Activated B cell treated with CpG ODN at 0.5 μM for 24 hours (primary cell): ENCODE results near the gene TLR8. TPM values are rescaled to one million over a fixed set of nuclear protein-coding genes. Genes with fewer than 3 reads are reported as not detected.

ENCODE experiments used
- ATAC-seq: fragments of 200-7000 bp; cut with Tn5 transposase; one replicate; pipeline ENCODE4 v1.10.0; 2021; ENCODE audit warnings: low read depth, mild to moderate bottlenecking, moderate library complexity
- CTCF ChIA-PET: fragments of 350-600 bp; sonication (Branson Sonifier 250); formaldehyde crosslinking; loops from one replicate; lab custom pipeline; 2021; ENCODE audit warnings: antibody characterized with exemption; lab: Charles Lee
- POLR2A ChIA-PET: fragments of 350-600 bp; sonication (Branson Sonifier 250); formaldehyde crosslinking; loops from one replicate; lab custom pipeline; 2021; ENCODE audit warnings: antibody characterized with exemption; lab: Charles Lee
- DNase-seq: peaks from one replicate; pipeline ENCODE4 v3.0.0; 2022
- H3K27ac Mint-ChIP-seq: one replicate; pipeline ENCODE4 v1.8.0; 2020; ENCODE audit warnings: mixed read lengths
- H3K27me3 Mint-ChIP-seq: one replicate; pipeline ENCODE4 v1.8.0; 2021; ENCODE audit warnings: mixed read lengths
- H3K36me3 Mint-ChIP-seq: one replicate; pipeline ENCODE4 v1.8.0; 2021; ENCODE audit warnings: low read depth, mixed read lengths
- H3K4me1 Mint-ChIP-seq: one replicate; pipeline ENCODE4 v1.8.0; 2021; ENCODE audit warnings: mixed read lengths
- H3K4me3 Mint-ChIP-seq: one replicate; pipeline ENCODE4 v1.8.0; 2020; ENCODE audit warnings: mild to moderate bottlenecking, mixed read lengths
- H3K9me3 Mint-ChIP-seq: one replicate; pipeline ENCODE4 v1.8.0; 2020; ENCODE audit warnings: mixed read lengths
- intact Hi-C: fragments of 100-400 bp; cut with micrococcal nuclease; formaldehyde crosslinking; loops from one replicate; pipeline ENCODE4 v1.15.1; 2024
- total RNA-seq: library from RNA; stranded (reverse); gene quantifications from 2 replicates; pipeline ENCODE4 v1.2.3, GENCODE V29; 2022
- TF ChIP-seq, protein P1 (sequence below): fragments of 200-600 bp; IDR thresholded peaks from one replicate; pipeline ENCODE4 v1.8.0; 2022; ENCODE audit warnings: antibody characterized with exemption, mild to moderate bottlenecking

Gene TLR8
- 0.20 and 0.22 TPM in 2 replicates for total RNA-seq

DNA sequence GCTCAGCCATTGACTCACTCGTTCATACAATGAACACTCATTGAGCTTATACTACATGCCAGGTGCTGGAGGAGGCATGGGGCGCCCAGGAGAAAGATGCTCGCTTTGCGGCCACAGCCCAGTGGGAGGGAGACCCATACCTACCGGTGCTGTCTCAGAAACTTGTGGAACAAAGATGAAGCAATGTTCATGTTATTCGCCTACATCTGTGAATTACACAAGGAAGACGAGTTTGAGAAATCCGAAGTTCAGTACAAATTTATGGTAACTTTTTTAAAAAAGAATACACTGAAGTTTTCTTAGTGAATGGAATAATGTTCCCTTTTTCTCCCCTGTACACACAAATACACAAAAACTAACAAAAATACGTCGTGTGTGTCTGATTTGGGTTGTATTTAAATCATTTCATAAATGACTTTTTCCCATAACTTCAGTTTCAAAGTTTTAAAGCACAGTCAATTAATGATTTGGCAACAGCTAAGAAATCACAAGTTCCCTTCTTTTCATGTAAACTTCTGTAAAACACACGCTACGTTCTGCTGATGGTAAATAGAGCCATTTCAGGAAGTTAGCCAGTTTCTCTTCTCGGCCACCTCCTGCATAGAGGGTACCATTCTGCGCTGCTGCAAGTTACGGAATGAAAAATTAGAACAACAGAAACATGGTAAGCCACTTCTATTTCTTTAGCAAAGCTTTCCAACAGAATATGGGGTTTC lies at the start of gene TLR8:
TLR8 (plus strand) TSS at position 575 of the 716 bp plus-strand sequence; CDS start at position 662, 87 bp downstream.
- CTCF ChIA-PET, result no interaction called here
- DNase-seq (no peak), ATAC-seq (no peak)
- Mint-ChIP-seq H3K9me3 (no peaks in the 10 kb centered on the region), H3K36me3 (no peaks in the 10 kb centered on the region), H3K27me3 (no peaks in the 10 kb centered on the region), H3K27ac (no peak within 1 kb of the TSS), H3K4me1 (peaks cover 8% of the 10 kb centered on the region), H3K4me3 (no peak within 1 kb of the TSS)
- TF ChIP-seq, protein P1, sequence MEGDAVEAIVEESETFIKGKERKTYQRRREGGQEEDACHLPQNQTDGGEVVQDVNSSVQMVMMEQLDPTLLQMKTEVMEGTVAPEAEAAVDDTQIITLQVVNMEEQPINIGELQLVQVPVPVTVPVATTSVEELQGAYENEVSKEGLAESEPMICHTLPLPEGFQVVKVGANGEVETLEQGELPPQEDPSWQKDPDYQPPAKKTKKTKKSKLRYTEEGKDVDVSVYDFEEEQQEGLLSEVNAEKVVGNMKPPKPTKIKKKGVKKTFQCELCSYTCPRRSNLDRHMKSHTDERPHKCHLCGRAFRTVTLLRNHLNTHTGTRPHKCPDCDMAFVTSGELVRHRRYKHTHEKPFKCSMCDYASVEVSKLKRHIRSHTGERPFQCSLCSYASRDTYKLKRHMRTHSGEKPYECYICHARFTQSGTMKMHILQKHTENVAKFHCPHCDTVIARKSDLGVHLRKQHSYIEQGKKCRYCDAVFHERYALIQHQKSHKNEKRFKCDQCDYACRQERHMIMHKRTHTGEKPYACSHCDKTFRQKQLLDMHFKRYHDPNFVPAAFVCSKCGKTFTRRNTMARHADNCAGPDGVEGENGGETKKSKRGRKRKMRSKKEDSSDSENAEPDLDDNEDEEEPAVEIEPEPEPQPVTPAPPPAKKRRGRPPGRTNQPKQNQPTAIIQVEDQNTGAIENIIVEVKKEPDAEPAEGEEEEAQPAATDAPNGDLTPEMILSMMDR, result no peak
- intact Hi-C loops, result no loop called here
- POLR2A ChIA-PET, result no interaction called here

DNA sequence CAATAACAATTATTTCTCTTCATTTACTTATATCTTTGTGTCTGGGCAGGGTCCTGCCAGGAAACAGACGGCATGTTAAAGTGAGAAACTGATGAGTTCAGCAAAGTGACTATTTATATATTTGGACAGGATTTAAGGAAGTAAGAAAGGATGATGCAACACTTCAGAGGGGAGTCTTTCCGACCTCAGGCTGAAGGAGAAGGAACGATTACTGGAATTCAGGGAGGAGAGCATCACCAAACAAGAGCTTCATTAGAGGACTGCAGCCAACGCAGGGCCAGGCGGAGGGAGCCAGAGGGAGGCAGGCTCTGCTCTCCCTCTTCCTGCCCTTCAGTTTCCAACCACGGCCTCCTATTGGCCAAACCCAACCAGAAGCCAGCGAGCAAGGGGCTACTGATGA lies 41.1 kb upstream of the TLR8 start:
- TF ChIP-seq, protein P1, result no peak
- ATAC-seq (no peak), DNase-seq (no peak)
- peaks cover 44% of the 10 kb centered on the region for H3K4me1 Mint-ChIP-seq
- no peaks in the 10 kb centered on the region for H3K27me3 Mint-ChIP-seq
- H3K9me3 Mint-ChIP-seq, result no peaks in the 10 kb centered on the region
- H3K36me3 Mint-ChIP-seq, result peaks cover 1% of the 10 kb centered on the region
- POLR2A ChIA-PET, result no interaction called here
- H3K27ac Mint-ChIP-seq, result peak overlapping the region; percentile 50
- CTCF ChIA-PET, result no interaction called here
- peak overlapping the region; percentile 32 for H3K4me3 Mint-ChIP-seq
- intact Hi-C loops, result no loop called here

DNA sequence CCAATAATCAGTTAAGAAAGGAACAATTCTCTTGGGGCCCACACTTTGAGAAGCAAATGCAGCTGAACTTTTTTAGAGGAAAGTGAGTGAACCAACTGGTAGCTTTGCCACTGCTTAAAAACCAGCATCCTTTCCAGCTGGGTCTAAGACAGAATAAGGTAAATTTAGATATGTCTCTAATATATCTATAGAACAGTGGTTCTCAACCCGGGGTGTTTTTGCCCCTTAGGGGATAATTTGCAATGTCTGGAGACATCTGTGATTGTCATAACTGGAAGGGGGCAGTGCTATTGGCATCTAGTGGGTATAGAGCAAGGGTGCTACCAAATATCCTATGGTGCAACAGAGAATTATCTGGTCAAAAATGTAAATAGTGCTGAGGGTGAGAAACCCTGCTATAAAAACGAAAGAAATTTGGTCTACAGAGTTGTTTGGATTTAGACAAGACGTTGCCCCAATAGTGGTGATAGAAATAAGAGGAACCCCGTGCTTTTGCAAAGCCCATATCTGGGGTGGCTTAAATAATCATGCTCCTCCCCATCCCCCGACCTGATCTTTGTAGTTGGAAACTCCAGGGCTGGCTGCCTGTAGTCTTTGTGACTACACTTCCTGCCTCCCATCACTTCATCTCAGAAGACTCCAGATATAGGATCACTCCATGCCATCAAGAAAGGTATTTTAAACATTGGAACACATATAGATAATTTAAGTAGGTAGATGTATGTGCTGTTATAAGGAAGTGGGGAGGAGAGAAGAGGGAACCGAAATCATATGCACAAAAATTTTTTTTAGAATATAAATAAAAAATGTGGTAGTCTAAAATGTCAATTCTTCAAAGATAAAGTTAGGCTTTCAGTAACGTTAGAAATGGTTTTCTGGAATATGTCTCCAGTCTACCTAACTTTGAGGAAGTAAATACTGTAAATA lies 39.7 kb upstream of the TLR8 start, which contains the start of gene TLR7:
TLR7 (plus strand) TSS at position 622 of the 927 bp plus-strand sequence. CDS start 507 bp downstream, outside the sequence.
- ATAC-seq, result peak; percentile 51
- no peaks in the 10 kb centered on the region for H3K27me3 Mint-ChIP-seq
- no peaks in the 10 kb centered on the region for H3K9me3 Mint-ChIP-seq
- peaks cover 57% of the 10 kb centered on the region for H3K4me1 Mint-ChIP-seq
- no peak for DNase-seq
- peak within 1 kb of the TSS; percentile 84 for H3K4me3 Mint-ChIP-seq
- CTCF ChIA-PET, result interaction anchor here (1.2 kb wide), 1 partner anchor 53 kb away, joined by 4 read pairs; no protein-coding TSS in a partner anchor
- TF ChIP-seq, protein P1, result no peak
- H3K27ac Mint-ChIP-seq, result peak within 1 kb of the TSS; percentile 95
- POLR2A ChIA-PET, result interaction anchor here (0.6 kb wide), 2 partner anchors 9 to 10 kb away, joined by 6 to 9 read pairs; no protein-coding TSS in a partner anchor
- peaks cover 1% of the 10 kb centered on the region for H3K36me3 Mint-ChIP-seq
- intact Hi-C loops, result loop anchor here (1.0 kb wide), 2 partner anchors 22 to 28 kb away; no protein-coding TSS in a partner anchor

DNA sequence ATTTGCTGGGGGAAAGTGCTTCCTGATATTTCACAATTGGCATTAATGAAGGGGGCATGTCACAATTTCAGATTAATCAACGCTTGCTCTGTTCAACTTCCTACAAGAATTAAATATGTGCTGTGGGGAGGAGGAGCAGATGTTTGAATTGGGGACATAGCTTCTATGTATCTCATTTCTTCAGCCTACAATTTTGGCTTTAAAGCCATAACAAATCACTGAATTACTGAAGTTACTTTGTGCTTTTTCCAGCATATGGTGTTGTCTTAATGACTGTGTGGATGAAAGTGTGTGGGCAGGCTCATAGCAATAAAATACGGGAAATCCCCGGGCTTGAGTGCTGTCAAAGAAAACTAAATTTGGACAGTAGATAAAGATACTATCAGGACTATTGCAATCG lies 38.7 kb upstream of the TLR8 start:
- DNase-seq (no peak), ATAC-seq (peak; percentile 26)
- Mint-ChIP-seq H3K4me1 (peaks cover 67% of the 10 kb centered on the region), H3K27ac (peak overlapping the region; percentile 95), H3K9me3 (no peaks in the 10 kb centered on the region), H3K27me3 (no peaks in the 10 kb centered on the region), H3K36me3 (peaks cover 8% of the 10 kb centered on the region), H3K4me3 (peak overlapping the region; percentile 84)
- POLR2A ChIA-PET, result interaction anchor here (0.6 kb wide), 2 partner anchors 11 to 76 kb away, joined by 6 to 9 read pairs; partner anchors contain the start of gene PRPS2
- TF ChIP-seq, protein P1, result no peak
- CTCF ChIA-PET, result no interaction called here
- intact Hi-C loops, result no loop called here
